ENCODE data around the gene CD59.

DNA sequence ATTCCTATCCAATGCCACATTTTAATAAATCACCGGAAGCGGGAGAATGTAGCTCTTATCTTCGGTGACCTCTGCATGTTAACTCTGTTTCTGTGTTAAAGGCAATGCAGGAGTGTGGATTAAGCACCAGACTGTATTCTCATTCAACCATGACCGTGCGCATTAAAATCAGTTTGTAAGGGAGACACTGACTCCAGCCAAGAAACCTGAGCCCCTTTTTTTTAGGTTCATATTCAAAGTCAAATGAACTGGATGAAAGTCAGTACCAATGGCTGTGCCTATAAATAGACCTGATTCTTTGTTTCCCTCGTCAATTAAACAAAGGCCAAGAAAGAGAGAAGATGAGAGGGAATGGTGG lies 67.8 kb downstream of the CD59 start:
- TF ChIP-seq EZH2phosphoT487 (IDR thresholded peaks at IDR 0.05; ENCODE audit: low read depth, severe bottlenecking, unreplicated experiment) (no peak), CTCF (IDR thresholded peaks at IDR 0.05; ENCODE audit: poor library complexity) (no peak), EZH2 (IDR thresholded peaks at IDR 0.05; ENCODE audit: borderline replicate concordance) (no peak)
